ENCODE results near the gene IFT81.

Gene IFT81

DNA sequence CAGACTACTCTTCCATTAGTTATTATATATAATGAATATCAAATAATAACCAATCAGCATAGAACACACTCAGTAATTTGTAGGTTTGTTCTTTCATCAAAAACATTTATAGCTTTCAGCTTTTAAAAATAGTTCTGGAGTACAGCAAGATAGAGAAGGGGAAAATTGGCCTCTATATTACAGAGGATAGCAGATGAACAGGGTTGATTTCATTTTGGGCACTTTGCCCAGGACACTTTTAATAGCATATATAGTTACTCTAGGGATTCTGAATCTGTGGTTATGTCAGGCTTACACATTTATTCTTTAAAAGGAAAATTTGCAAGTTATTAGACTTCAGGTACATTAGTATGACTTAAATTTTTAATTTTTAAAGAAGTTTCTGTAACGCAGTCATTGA, 52.6 kb downstream of the IFT81 start:
- no peaks in the 10 kb centered on the region for H3K27me3 ChIP-seq (ENCODE audit: control insufficient read depth, insufficient read depth, low read length)
- no peaks in the 10 kb centered on the region for H3K36me3 ChIP-seq (ENCODE audit: control insufficient read depth, insufficient read depth, low read length)
- H3K9ac ChIP-seq (ENCODE audit: low read length) = no peak overlapping the region
- H3K27ac ChIP-seq (ENCODE audit: low read depth, low read length) = no peak overlapping the region
- peaks cover 3% of the 10 kb centered on the region for H3K4me1 ChIP-seq (ENCODE audit: control insufficient read depth, insufficient read depth, low read length)
- no peak overlapping the region for H3K4me3 ChIP-seq (ENCODE audit: low read length)

DNA sequence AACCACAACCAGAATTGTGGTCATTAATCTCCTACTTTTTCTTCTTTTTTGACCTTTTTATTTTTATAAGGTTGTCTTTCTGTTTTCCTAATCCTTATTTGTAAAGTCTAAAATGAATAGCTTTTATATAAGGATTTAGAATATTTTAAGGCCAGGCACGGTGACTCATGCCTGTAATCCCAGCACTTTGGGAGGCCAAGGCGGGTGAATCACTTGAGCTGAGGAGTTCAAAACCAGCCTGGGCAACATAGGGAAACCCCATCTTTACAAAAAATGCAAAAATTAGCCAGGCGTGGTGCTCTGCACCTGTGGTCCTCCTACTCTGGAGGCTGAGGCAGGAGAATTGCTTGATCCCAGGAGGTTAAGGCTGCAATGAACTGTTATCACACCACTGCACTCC, 55.1 kb downstream of the IFT81 start:
- Histone ChIP-seq H3K4me1 (ENCODE audit: control insufficient read depth, insufficient read depth, low read length) (peaks cover 3% of the 10 kb centered on the region), H3K36me3 (ENCODE audit: control insufficient read depth, insufficient read depth, low read length) (no peaks in the 10 kb centered on the region), H3K27ac (ENCODE audit: low read depth, low read length) (no peak overlapping the region), H3K27me3 (ENCODE audit: control insufficient read depth, insufficient read depth, low read length) (no peaks in the 10 kb centered on the region), H3K4me3 (ENCODE audit: low read length) (no peak overlapping the region), H3K9ac (ENCODE audit: low read length) (no peak overlapping the region)

DNA sequence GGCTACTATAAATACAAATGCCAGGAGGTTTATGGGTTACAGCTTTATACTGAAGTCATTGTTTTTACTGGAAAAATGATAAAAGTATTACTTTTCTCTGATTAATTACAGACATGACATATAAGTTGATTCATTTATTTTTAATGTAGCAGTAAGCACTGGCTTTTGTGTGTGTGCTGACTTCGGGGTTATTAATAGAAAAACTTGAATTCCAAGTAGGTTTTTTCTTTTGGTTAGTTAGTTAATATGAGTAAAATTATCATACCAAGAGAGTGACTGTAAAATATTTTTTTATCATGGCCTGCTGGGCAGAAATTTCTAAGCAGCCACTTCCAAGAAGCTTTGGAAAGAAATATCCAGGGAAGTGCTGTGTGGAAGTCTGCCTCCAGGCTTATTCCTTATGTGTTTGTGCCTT, 56.4 kb downstream of the IFT81 start:
- H3K27ac ChIP-seq (ENCODE audit: low read depth, low read length) = peak overlapping the region; percentile 39
- H3K9ac ChIP-seq (ENCODE audit: low read length) = no peak overlapping the region
- no peaks in the 10 kb centered on the region for H3K36me3 ChIP-seq (ENCODE audit: control insufficient read depth, insufficient read depth, low read length)
- H3K4me3 ChIP-seq (ENCODE audit: low read length) = no peak overlapping the region
- H3K4me1 ChIP-seq (ENCODE audit: control insufficient read depth, insufficient read depth, low read length) = peaks cover 3% of the 10 kb centered on the region
- H3K27me3 ChIP-seq (ENCODE audit: control insufficient read depth, insufficient read depth, low read length) = no peaks in the 10 kb centered on the region

DNA sequence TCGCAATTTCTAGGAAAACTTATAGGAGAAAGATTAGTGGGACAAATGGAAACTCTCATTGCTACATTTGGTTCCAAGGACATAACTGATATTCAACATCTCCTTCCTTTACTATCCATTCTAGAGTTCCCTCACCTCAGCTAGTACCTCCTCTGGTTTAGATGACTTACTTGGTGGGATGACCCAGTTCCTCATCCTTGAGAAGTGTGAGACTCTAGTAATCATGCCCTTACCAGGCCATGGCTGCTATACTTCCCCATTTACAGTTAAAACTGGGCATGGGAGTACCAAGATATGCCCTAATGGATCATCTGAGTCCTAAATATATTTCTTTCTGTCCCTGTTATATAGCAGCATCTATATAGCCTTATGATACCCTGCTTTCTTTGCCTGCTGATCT, 58.1 kb downstream of the IFT81 start:
- H3K27me3 ChIP-seq (ENCODE audit: control insufficient read depth, insufficient read depth, low read length) = no peaks in the 10 kb centered on the region
- no peak overlapping the region for H3K9ac ChIP-seq (ENCODE audit: low read length)
- H3K36me3 ChIP-seq (ENCODE audit: control insufficient read depth, insufficient read depth, low read length) = no peaks in the 10 kb centered on the region
- peaks cover 3% of the 10 kb centered on the region for H3K4me1 ChIP-seq (ENCODE audit: control insufficient read depth, insufficient read depth, low read length)
- no peak overlapping the region for H3K4me3 ChIP-seq (ENCODE audit: low read length)
- no peak overlapping the region for H3K27ac ChIP-seq (ENCODE audit: low read depth, low read length)

DNA sequence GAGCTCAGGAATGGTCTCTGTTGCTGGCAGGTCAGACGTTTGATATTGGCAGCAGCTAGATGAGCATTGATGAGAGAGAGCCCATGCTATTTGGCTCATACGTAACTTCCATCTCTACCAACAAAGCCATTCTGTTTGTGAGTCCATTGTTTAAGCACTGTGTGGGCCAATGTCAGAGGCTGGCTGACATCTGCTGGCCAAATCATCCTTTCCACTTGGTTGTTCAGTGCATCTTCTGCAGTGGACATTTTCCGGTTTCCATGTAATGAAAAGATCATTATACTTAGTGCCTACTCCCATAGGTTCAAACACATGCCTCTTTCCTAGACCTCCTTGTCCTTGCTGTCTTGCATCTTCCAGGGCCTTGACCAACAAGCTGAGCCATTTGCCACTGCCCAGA, 59.2 kb downstream of the IFT81 start:
- Histone ChIP-seq H3K36me3 (ENCODE audit: control insufficient read depth, insufficient read depth, low read length) (no peaks in the 10 kb centered on the region), H3K9ac (ENCODE audit: low read length) (no peak overlapping the region), H3K27me3 (ENCODE audit: control insufficient read depth, insufficient read depth, low read length) (no peaks in the 10 kb centered on the region), H3K4me3 (ENCODE audit: low read length) (no peak overlapping the region), H3K27ac (ENCODE audit: low read depth, low read length) (no peak overlapping the region), H3K4me1 (ENCODE audit: control insufficient read depth, insufficient read depth, low read length) (peaks cover 3% of the 10 kb centered on the region)

DNA sequence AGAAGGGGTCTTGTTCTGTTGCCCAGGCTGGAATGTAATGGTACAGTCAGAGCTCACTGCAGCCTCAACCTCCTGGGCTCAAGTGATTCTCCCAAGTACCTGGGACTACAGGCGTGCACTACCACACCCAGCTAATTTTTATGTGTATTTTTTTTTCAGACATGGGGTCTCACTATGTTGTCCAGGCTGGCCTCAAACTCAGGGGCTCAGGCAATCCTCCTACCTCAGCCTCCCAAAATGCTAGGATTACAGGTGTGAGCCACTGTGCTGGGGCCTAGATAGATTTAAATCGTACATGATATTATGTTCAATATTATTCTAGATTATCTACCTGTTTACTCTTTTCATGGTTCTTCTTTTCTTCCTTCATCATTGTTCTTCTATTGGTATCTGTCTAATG, 61.5 kb downstream of the IFT81 start:
- H3K4me3 ChIP-seq (ENCODE audit: low read length) = no peak overlapping the region
- H3K27me3 ChIP-seq (ENCODE audit: control insufficient read depth, insufficient read depth, low read length) = no peaks in the 10 kb centered on the region
- no peak overlapping the region for H3K9ac ChIP-seq (ENCODE audit: low read length)
- peaks cover 3% of the 10 kb centered on the region for H3K4me1 ChIP-seq (ENCODE audit: control insufficient read depth, insufficient read depth, low read length)
- no peak overlapping the region for H3K27ac ChIP-seq (ENCODE audit: low read depth, low read length)
- H3K36me3 ChIP-seq (ENCODE audit: control insufficient read depth, insufficient read depth, low read length) = no peaks in the 10 kb centered on the region

DNA sequence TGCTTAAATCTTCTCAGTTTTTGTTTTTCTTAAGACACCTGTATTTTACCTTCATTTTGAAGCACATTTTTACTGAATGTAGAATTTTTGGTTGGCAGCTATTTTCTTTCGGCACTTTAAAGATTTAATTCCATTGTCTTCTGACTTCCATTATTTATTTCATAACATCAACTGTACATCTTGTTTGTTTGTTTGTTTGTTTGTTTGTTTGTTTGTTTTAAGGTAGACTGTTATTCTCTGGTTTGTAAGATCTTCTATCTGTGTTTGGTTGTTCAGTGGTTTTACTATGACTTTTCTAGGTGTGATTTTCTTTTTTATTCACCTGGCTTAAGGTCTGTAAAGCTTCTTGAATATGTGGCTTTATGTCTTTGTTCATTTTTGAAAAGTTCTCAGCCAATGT, 61.9 kb downstream of the IFT81 start:
- Histone ChIP-seq H3K9ac (ENCODE audit: low read length) (no peak overlapping the region), H3K4me3 (ENCODE audit: low read length) (no peak overlapping the region), H3K4me1 (ENCODE audit: control insufficient read depth, insufficient read depth, low read length) (no peaks in the 10 kb centered on the region), H3K27ac (ENCODE audit: low read depth, low read length) (no peak overlapping the region), H3K27me3 (ENCODE audit: control insufficient read depth, insufficient read depth, low read length) (no peaks in the 10 kb centered on the region), H3K36me3 (ENCODE audit: control insufficient read depth, insufficient read depth, low read length) (no peaks in the 10 kb centered on the region)

DNA sequence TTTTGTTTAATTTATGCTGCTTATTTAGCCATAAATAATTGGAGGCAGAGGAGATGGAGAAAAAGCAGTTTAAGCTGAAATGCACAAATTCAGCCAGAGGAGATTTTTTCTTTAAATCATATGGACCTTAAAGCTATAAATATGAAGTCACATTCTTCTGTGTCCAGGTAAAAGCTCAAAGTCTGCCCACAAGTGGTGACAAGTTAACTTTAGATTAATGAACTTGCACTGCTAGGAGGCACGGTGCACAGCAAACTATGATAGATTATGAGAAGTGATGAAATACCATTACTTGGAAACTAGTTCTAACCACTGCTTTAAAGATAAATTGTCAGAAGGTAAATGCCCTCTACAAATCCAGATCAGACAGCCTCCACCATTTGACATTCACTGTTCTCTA, 69.0 kb downstream of the IFT81 start:
- Histone ChIP-seq H3K36me3 (ENCODE audit: control insufficient read depth, insufficient read depth, low read length) (no peaks in the 10 kb centered on the region), H3K27me3 (ENCODE audit: control insufficient read depth, insufficient read depth, low read length) (no peaks in the 10 kb centered on the region), H3K27ac (ENCODE audit: low read depth, low read length) (no peak overlapping the region), H3K4me1 (ENCODE audit: control insufficient read depth, insufficient read depth, low read length) (no peaks in the 10 kb centered on the region), H3K9ac (ENCODE audit: low read length) (no peak overlapping the region), H3K4me3 (ENCODE audit: low read length) (no peak overlapping the region)

DNA sequence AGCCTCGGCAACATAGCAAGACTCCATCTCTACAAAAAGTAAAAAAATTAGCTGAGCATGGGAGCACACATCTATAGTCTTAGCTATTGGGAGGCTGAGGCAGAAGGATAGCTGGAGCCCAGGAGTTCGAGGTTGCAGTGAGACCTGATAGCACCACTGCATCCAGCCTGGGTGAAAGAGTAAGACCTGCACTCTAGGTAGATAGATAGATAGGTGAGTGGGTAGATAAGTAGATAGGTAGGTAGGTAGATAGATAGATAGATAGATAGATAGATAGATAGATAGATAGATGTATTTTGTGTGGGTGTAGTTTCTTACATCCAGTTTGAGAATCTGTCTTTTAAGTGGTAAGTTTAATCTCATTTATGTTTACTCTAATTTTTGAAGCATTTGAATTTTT, 72.8 kb downstream of the IFT81 start:
- Histone ChIP-seq H3K27me3 (ENCODE audit: control insufficient read depth, insufficient read depth, low read length) (no peaks in the 10 kb centered on the region), H3K36me3 (ENCODE audit: control insufficient read depth, insufficient read depth, low read length) (no peaks in the 10 kb centered on the region), H3K4me1 (ENCODE audit: control insufficient read depth, insufficient read depth, low read length) (no peaks in the 10 kb centered on the region)

DNA sequence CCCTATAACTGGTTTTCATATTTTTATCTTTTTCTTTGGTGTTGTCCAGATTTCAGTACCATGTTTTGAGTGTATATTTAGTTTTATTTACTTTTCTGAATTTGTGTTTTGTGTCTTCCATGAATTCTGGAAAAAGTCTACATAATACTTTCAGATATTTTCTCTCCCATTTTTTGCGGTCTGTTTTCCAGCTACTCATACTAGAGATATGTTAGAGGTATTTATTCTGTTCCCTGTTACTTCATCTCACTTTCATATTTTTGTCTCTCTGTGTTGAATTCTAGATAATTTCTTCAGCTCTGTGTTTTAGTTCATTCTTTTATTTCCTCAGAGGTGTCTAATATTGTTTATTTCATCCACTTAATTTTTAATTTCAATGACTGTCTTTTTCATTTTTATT, 74.2 kb downstream of the IFT81 start:
- H3K9ac ChIP-seq (ENCODE audit: low read length) = no peak overlapping the region
- no peak overlapping the region for H3K4me3 ChIP-seq (ENCODE audit: low read length)
- no peaks in the 10 kb centered on the region for H3K4me1 ChIP-seq (ENCODE audit: control insufficient read depth, insufficient read depth, low read length)
- no peaks in the 10 kb centered on the region for H3K27me3 ChIP-seq (ENCODE audit: control insufficient read depth, insufficient read depth, low read length)
- no peaks in the 10 kb centered on the region for H3K36me3 ChIP-seq (ENCODE audit: control insufficient read depth, insufficient read depth, low read length)
- no peak overlapping the region for H3K27ac ChIP-seq (ENCODE audit: low read depth, low read length)

More for the DNA sequence above, 72.8 kb downstream of the IFT81 start:
- Histone ChIP-seq H3K4me3 (ENCODE audit: low read length) (no peak overlapping the region), H3K27ac (ENCODE audit: low read depth, low read length) (no peak overlapping the region), H3K9ac (ENCODE audit: low read length) (no peak overlapping the region)

DNA sequence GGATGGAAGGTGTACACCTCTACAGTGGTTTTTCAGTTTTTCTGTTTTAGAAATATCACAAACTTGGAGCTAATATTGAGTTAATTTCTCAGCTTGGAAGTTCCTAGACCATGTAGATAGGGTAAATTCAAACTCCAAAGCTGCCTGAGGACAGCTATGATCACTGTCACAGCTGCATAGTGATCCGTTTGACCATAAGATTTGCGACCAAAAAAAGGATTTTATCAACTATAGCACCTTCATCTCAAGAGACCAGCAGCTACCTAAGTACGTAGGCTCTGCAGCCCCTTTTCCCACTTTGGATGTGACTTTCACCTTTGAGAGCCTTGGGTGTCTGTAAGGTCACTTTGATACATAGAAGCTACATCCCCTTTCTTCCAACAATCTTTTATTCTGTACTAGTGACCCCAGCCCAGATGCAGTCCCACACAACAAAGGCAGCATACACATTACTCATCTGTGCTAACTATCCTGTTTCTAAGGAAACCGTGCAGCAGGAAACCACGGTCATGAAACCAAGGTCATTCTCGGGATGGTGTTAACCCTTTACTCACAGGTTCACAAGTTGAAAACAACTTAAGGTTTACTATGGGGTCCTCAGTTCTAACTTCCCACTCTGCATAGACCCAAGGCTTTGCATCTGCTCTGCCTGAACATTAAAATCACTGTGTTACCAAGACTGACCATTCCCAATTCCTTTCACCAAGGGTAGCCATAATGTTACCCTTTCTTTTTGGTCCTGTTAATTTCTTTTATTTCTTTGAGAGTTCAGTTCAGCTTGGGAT, 75.4 kb downstream of the IFT81 start:
- H3K9ac ChIP-seq (ENCODE audit: low read length) = no peak overlapping the region
- H3K27ac ChIP-seq (ENCODE audit: low read depth, low read length) = no peak overlapping the region
- H3K27me3 ChIP-seq (ENCODE audit: control insufficient read depth, insufficient read depth, low read length) = no peaks in the 10 kb centered on the region
- H3K36me3 ChIP-seq (ENCODE audit: control insufficient read depth, insufficient read depth, low read length) = no peaks in the 10 kb centered on the region
- H3K4me3 ChIP-seq (ENCODE audit: low read length) = no peak overlapping the region
- no peaks in the 10 kb centered on the region for H3K4me1 ChIP-seq (ENCODE audit: control insufficient read depth, insufficient read depth, low read length)

DNA sequence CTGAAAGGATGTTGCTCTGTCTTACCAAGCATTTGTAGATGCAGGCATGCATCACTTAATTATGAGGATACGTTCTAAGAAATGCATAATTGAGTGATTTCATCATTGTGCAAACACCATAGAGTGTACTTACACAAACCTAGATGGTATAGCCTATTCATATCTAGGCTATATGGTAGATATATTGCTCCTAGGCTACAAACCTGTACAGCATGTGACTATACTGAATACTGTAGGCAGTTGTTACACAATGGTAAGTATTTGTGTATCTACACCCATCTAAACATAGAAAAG, 75.9 kb downstream of the IFT81 start:
- Histone ChIP-seq H3K4me3 (ENCODE audit: low read length) (no peak overlapping the region), H3K36me3 (ENCODE audit: control insufficient read depth, insufficient read depth, low read length) (no peaks in the 10 kb centered on the region), H3K4me1 (ENCODE audit: control insufficient read depth, insufficient read depth, low read length) (no peaks in the 10 kb centered on the region), H3K9ac (ENCODE audit: low read length) (no peak overlapping the region), H3K27ac (ENCODE audit: low read depth, low read length) (no peak overlapping the region), H3K27me3 (ENCODE audit: control insufficient read depth, insufficient read depth, low read length) (no peaks in the 10 kb centered on the region)

DNA sequence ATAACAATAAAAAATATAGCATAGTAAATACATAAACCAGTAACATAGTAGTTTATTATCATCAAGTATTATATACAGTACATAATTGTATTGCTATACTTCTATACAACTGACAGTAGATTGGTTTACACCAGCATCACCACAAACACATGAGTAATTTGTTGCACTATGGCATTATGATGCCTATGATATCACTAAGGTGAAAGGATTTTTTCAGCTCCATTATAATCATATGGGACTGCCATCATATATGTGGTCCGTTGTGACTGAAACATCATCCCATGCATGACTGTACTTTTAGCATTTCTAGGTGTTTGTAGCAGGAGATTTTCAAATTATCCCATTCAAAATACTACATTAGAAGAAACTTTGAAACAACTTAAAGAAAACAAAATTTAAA, 77.8 kb downstream of the IFT81 start:
- H3K4me1 ChIP-seq (ENCODE audit: control insufficient read depth, insufficient read depth, low read length) = no peaks in the 10 kb centered on the region
- H3K27me3 ChIP-seq (ENCODE audit: control insufficient read depth, insufficient read depth, low read length) = no peaks in the 10 kb centered on the region
- no peak overlapping the region for H3K4me3 ChIP-seq (ENCODE audit: low read length)
- H3K9ac ChIP-seq (ENCODE audit: low read length) = no peak overlapping the region
- no peaks in the 10 kb centered on the region for H3K36me3 ChIP-seq (ENCODE audit: control insufficient read depth, insufficient read depth, low read length)
- no peak overlapping the region for H3K27ac ChIP-seq (ENCODE audit: low read depth, low read length)
